Activated CD4-positive, alpha-beta T cell treated with anti-CD3 and anti-CD28 coated beads for 36 hours (primary cell): ENCODE measurements around the gene PKNOX1. TPM values are rescaled to one million over a fixed set of nuclear protein-coding genes. Genes with fewer than 3 reads are reported as not detected.
"Not testable (repeated sequence)": the region's sequence is repeated elsewhere in the genome, so short reads cannot be mapped to it uniquely, and the experiment has no call there.

ENCODE experiments used
- ATAC-seq: fragments of 200-7000 bp; cut with Tn5 transposase; one replicate; pipeline ENCODE4 v1.10.0; 2021; ENCODE audit warnings: mild to moderate bottlenecking, moderate library complexity
- CTCF ChIA-PET: fragments of 350-600 bp; sonication (Branson Sonifier 250); formaldehyde crosslinking; loops from one replicate; lab custom pipeline; 2021; ENCODE audit warnings: antibody characterized with exemption; lab: Charles Lee
- POLR2A ChIA-PET: fragments of 350-600 bp; sonication (Branson Sonifier 250); formaldehyde crosslinking; loops from one replicate; lab custom pipeline; 2021; ENCODE audit warnings: antibody characterized with exemption, inconsistent platforms; lab: Charles Lee
- DNase-seq: peaks from one replicate; pipeline ENCODE4 v3.0.0-alpha.2; 2020
- H3K27ac Mint-ChIP-seq: one replicate; pipeline ENCODE4 v1.8.0; 2021; ENCODE audit warnings: mixed read lengths
- H3K27me3 Mint-ChIP-seq: one replicate; pipeline ENCODE4 v1.8.0; 2021; ENCODE audit warnings: mixed read lengths
- H3K36me3 Mint-ChIP-seq: one replicate; pipeline ENCODE4 v1.8.0; 2021; ENCODE audit warnings: low read depth, mixed read lengths
- H3K4me1 Mint-ChIP-seq: one replicate; pipeline ENCODE4 v1.8.0; 2021; ENCODE audit warnings: mixed read lengths
- H3K4me3 Mint-ChIP-seq: one replicate; pipeline ENCODE4 v1.8.0; 2021; ENCODE audit warnings: mild to moderate bottlenecking, moderate library complexity, mixed read lengths
- H3K9me3 Mint-ChIP-seq: one replicate; pipeline ENCODE4 v1.8.0; 2021; ENCODE audit warnings: low read depth, mixed read lengths
- intact Hi-C, 2 experiments: fragments of 100-400 bp; cut with DNase I in 1 of 2; cut with micrococcal nuclease in 1 of 2; formaldehyde crosslinking; loops; one replicate each; pipeline versions ENCODE4 v1.14.2 to v1.15.1; 2022 to 2024; cut with DNase I, micrococcal nuclease
- total RNA-seq, 2 experiments: library from RNA; stranded (reverse); gene quantifications; one replicate each; pipeline ENCODE4 v1.2.3, GENCODE V29; 2021

PKNOX1 gene
- total RNA-seq, 2 experiments from 2014 or later: 13.4 to 14.8 TPM

GRCh38 chr21:42989816-42990650, 15.7 kb downstream of the PKNOX1 start:
- no peaks in the 10 kb centered on the region for H3K27me3 Mint-ChIP-seq
- no peaks in the 10 kb centered on the region for H3K9me3 Mint-ChIP-seq
- DNase-seq: no peak
- ATAC-seq: peak; percentile 28
- ChIA-PET CTCF (interaction anchor here (0.6 to 1.5 kb wide), 3 partner anchors 9 to 105 kb away, joined by 3 to 4 read pairs (median 4); no protein-coding TSS in a partner anchor), POLR2A (no interaction called here)
- intact Hi-C loops: no loop called here
- H3K27ac Mint-ChIP-seq: no peak overlapping the region
- H3K4me1 Mint-ChIP-seq: peaks cover 22% of the 10 kb centered on the region
- H3K36me3 Mint-ChIP-seq: no peaks in the 10 kb centered on the region
- H3K4me3 Mint-ChIP-seq: no peak overlapping the region

GRCh38 chr21:42991992-42992740, 17.8 kb downstream of the PKNOX1 start:
- Mint-ChIP-seq H3K4me3 (no peak overlapping the region), H3K27ac (no peak overlapping the region), H3K4me1 (peaks cover 17% of the 10 kb centered on the region), H3K9me3 (no peaks in the 10 kb centered on the region), H3K36me3 (no peaks in the 10 kb centered on the region), H3K27me3 (no peaks in the 10 kb centered on the region)
- POLR2A ChIA-PET: no interaction called here
- ATAC-seq: no peak
- CTCF ChIA-PET: no interaction called here
- DNase-seq: no peak
- intact Hi-C loops: no loop called here

GRCh38 chr21:42993051-42993712, 18.8 kb downstream of the PKNOX1 start:
- no peak overlapping the region for H3K4me3 Mint-ChIP-seq
- CTCF ChIA-PET: no interaction called here

GRCh38 chr21:42997053-42997452, 22.7 kb downstream of the PKNOX1 start:
- POLR2A ChIA-PET: no interaction called here
- intact Hi-C loops: no loop called here

More at GRCh38 chr21:42993051-42993712, 18.8 kb downstream of the PKNOX1 start:
- intact Hi-C loops: no loop called here
- DNase-seq: no peak
- H3K36me3 Mint-ChIP-seq: no peaks in the 10 kb centered on the region
- POLR2A ChIA-PET: interaction anchor here (0.5 kb wide), 1 partner anchor 60 kb away, joined by 3 read pairs; no protein-coding TSS in a partner anchor
- H3K27me3 Mint-ChIP-seq: no peaks in the 10 kb centered on the region
- no peak for ATAC-seq
- peaks cover 17% of the 10 kb centered on the region for H3K4me1 Mint-ChIP-seq
- H3K27ac Mint-ChIP-seq: no peak overlapping the region
- H3K9me3 Mint-ChIP-seq: no peaks in the 10 kb centered on the region

GRCh38 chr21:42997983-42998382, 23.6 kb downstream of the PKNOX1 start:
- H3K36me3 Mint-ChIP-seq, POLR2A ChIA-PET, H3K4me3 Mint-ChIP-seq, ATAC-seq, H3K27me3 Mint-ChIP-seq, H3K4me1 Mint-ChIP-seq, intact Hi-C loops, DNase-seq, H3K9me3 Mint-ChIP-seq, CTCF ChIA-PET, H3K27ac Mint-ChIP-seq: not testable (repeated sequence)

More at GRCh38 chr21:42997053-42997452, 22.7 kb downstream of the PKNOX1 start:
- DNase-seq (peak; percentile 33), ATAC-seq (peak; percentile 81)
- H3K4me3 Mint-ChIP-seq: no peak overlapping the region
- peaks cover 9% of the 10 kb centered on the region for H3K36me3 Mint-ChIP-seq
- CTCF ChIA-PET: no interaction called here
- no peak overlapping the region for H3K27ac Mint-ChIP-seq
- H3K27me3 Mint-ChIP-seq: no peaks in the 10 kb centered on the region
- H3K9me3 Mint-ChIP-seq: peaks cover 7% of the 10 kb centered on the region
- H3K4me1 Mint-ChIP-seq: peaks cover 3% of the 10 kb centered on the region

- H3K27me3 Mint-ChIP-seq, H3K9me3 Mint-ChIP-seq, POLR2A ChIA-PET, DNase-seq, H3K4me1 Mint-ChIP-seq, H3K4me3 Mint-ChIP-seq, ATAC-seq, H3K27ac Mint-ChIP-seq, intact Hi-C loops, H3K36me3 Mint-ChIP-seq: not testable (repeated sequence)
- CTCF ChIA-PET: interaction anchor here (0.6 kb wide), 1 partner anchor 15 kb away, joined by 3 read pairs; no protein-coding TSS in a partner anchor
These were observed 24.8 kb downstream of the PKNOX1 start for GRCh38 chr21:42999152-42999551.

- intact Hi-C loops: loop anchor here in 1 of 2 experiments (5.0 kb wide), 1 partner anchor 53 kb away; no protein-coding TSS in a partner anchor
- CTCF ChIA-PET, H3K27ac Mint-ChIP-seq, ATAC-seq, H3K36me3 Mint-ChIP-seq, H3K4me1 Mint-ChIP-seq, H3K9me3 Mint-ChIP-seq, DNase-seq, POLR2A ChIA-PET, H3K27me3 Mint-ChIP-seq, H3K4me3 Mint-ChIP-seq: not testable (repeated sequence)
These were observed 25.7 kb downstream of the PKNOX1 start for GRCh38 chr21:43000041-43000440.

GRCh38 chr21:43001316-43001715, 27.0 kb downstream of the PKNOX1 start:
- ChIA-PET POLR2A (no interaction called here), CTCF (interaction anchor here (1.3 kb wide), 1 partner anchor 17 kb away, joined by 4 read pairs; no protein-coding TSS in a partner anchor)
- Mint-ChIP-seq H3K4me1 (no peaks in the 10 kb centered on the region), H3K27me3 (no peaks in the 10 kb centered on the region), H3K4me3 (no peak overlapping the region), H3K27ac (no peak overlapping the region), H3K9me3 (peaks cover 7% of the 10 kb centered on the region), H3K36me3 (peaks cover 14% of the 10 kb centered on the region)
- intact Hi-C loops: loop anchor here in 1 of 2 experiments (5.0 kb wide), 1 partner anchor 54 kb away; no protein-coding TSS in a partner anchor
- no peak for ATAC-seq
- DNase-seq: no peak

- no peaks in the 10 kb centered on the region for H3K4me1 Mint-ChIP-seq
These were observed 30.6 kb downstream of the PKNOX1 start for GRCh38 chr21:43004926-43005325.

GRCh38 chr21:43005635-43006034, 31.3 kb downstream of the PKNOX1 start:
- Mint-ChIP-seq H3K4me1 (no peaks in the 10 kb centered on the region), H3K27ac (no peak overlapping the region), H3K4me3 (no peak overlapping the region), H3K36me3 (peaks cover 18% of the 10 kb centered on the region), H3K27me3 (no peaks in the 10 kb centered on the region), H3K9me3 (no peaks in the 10 kb centered on the region)
- ChIA-PET POLR2A (no interaction called here), CTCF (interaction anchor here (0.6 kb wide), 1 partner anchor 11 kb away, joined by 3 read pairs; no protein-coding TSS in a partner anchor)
- intact Hi-C loops: no loop called here
- DNase-seq: no peak
- ATAC-seq: no peak

More at GRCh38 chr21:43004926-43005325, 30.6 kb downstream of the PKNOX1 start:
- POLR2A ChIA-PET: no interaction called here
- H3K4me3 Mint-ChIP-seq: no peak overlapping the region
- ATAC-seq: no peak
- intact Hi-C loops: loop anchor here in 1 of 2 experiments (5.0 kb wide), 1 partner anchor 58 kb away; no protein-coding TSS in a partner anchor
- H3K27ac Mint-ChIP-seq: no peak overlapping the region
- no peaks in the 10 kb centered on the region for H3K27me3 Mint-ChIP-seq
- peaks cover 3% of the 10 kb centered on the region for H3K9me3 Mint-ChIP-seq
- H3K36me3 Mint-ChIP-seq: peaks cover 20% of the 10 kb centered on the region
- no peak for DNase-seq
- CTCF ChIA-PET: interaction anchor here (0.6 kb wide), 1 partner anchor 10 kb away, joined by 3 read pairs; no protein-coding TSS in a partner anchor
